Amniotic stem cell (primary cell): ENCODE results near the gene WDR87.
"Not testable (repeated sequence)": the region's sequence is repeated elsewhere in the genome, so short reads cannot be mapped to it uniquely, and the experiment has no call there.

Experiments
- DNase-seq: peaks from one replicate; lab custom pipeline; 2025; lab: John Stamatoyannopoulos, UW

Gene WDR87

GRCh38 chr19:37877147-37877546 is 29.2 kb downstream of the WDR87 start:
- DNase-seq = no peak

- DNase-seq = no peak
Measured at GRCh38 chr19:37876032-37876431, 30.4 kb downstream of the WDR87 start.

- no peak for DNase-seq
Measured at GRCh38 chr19:37874784-37875183, 31.6 kb downstream of the WDR87 start.

GRCh38 chr19:37872383-37872782 is 34.0 kb downstream of the WDR87 start:
- DNase-seq = no peak

GRCh38 chr19:37869766-37870340 is 36.5 kb downstream of the WDR87 start:
- no peak for DNase-seq

GRCh38 chr19:37867831-37868230 is 38.6 kb downstream of the WDR87 start:
- DNase-seq = no peak

GRCh38 chr19:37865930-37866329 is 40.5 kb downstream of the WDR87 start:
- DNase-seq = not testable (repeated sequence)

- no peak for DNase-seq
Measured at GRCh38 chr19:37864501-37864900, 41.9 kb downstream of the WDR87 start.

- DNase-seq = no peak
Measured at GRCh38 chr19:37855098-37855497, 51.3 kb downstream of the WDR87 start.

- no peak for DNase-seq
Measured at GRCh38 chr19:37845932-37846331, 60.5 kb downstream of the WDR87 start.
